ENCODE results near the gene COPZ1.

DNA sequence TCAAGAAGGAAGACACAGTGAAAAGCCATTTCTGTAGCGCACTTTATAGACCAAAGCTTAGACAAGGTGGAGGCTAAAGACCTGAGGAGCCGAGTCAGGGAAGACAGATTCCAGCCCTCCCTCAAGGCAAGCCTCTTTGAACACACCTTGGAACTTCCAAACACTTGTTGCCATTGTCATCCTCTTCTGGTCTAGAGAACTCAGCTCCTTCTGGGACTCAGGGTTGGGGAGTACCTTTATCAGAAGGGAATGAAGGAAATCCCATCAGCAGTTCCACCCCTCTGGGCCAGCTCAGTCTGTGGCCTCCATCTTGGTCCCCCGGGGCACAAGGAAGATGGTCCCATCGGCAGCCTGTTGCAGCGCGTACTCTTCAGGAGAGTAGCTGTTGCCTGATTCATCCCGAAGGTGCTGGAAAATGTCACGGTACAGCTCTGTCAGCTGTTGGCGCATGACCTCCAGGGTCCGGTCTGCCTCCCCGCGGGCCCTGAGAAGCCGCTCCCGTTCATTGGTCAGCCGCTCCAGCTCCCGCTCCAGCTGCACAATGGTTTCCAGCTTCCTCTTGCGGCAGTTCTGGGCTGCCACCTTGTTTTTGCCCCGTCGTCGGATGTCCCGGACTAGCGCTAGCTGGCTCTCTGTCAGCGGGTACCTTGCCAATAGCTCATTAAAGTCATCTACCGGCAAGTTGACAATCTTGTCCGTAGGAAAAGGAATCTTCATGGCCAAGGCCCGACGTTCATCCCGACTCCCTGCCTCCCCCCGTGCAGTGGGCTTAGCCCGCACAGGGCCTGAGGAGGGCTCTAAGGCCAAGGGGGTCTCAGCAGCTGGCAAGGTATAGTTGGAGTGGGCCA is 32.6 kb upstream of the COPZ1 start:
- no peak for TF ChIP-seq EZH2 (IDR thresholded peaks at IDR 0.05; ENCODE audit: insufficient read depth, poor library complexity, severe bottlenecking)
- no peak for TF ChIP-seq EZH2phosphoT487 (IDR thresholded peaks at IDR 0.05; ENCODE audit: insufficient read depth, low read depth)

Measured in GM23248 (cell line).